HepG2 (cell line): ENCODE results near the gene NCOA5. TPM values are rescaled to one million over a fixed set of nuclear protein-coding genes. Genes with fewer than 3 reads are reported as not detected.

Experiments used
- ATAC-seq: fragments of 200-7000 bp; cut with Tn5 transposase; 3 replicates; pipeline ENCODE4 v1.9.1; 2020; ENCODE audit warnings: mild to moderate bottlenecking, moderate library complexity
- BruUV-seq: library from RNA; stranded (reverse); fragments of 400-500 nt; replicated peaks from 2 replicates; lab custom pipeline; 2021; lab: Mats Ljungman, UMichigan
- CTCF ChIA-PET: fragments of 300-600 bp; formaldehyde crosslinking; extraction: SDS; loops from one replicate; lab custom pipeline; 2021; ENCODE audit warnings: low total read pairs, inconsistent platforms, low intra/inter-chr PET ratio; lab: Yijun Ruan, JAX
- POLR2A ChIA-PET: fragments of 350-600 bp; sonication (Branson Sonifier 250); formaldehyde crosslinking; loops from one replicate; lab custom pipeline; 2020; ENCODE audit warnings: antibody characterized with exemption, inconsistent platforms; lab: Yijun Ruan, JAX
- DNase-seq: peaks from one replicate; pipeline ENCODE4 v3.0.0-alpha.2; 2015; ENCODE audit warnings: low spot score
- FAIRE-seq: peaks from 3 replicates; lab custom pipeline; 2011; peaks lifted over from hg19 to GRCh38; lab: Jason Lieb, UNC
- H2AFZ ChIP-seq: one replicate; pipeline ENCODE4 v1.6.1; 2011; ENCODE audit warnings: low read length, inconsistent platforms
- H3K27ac ChIP-seq: fragments of 300-600 bp; 3 replicates; pipeline ENCODE4 v1.8.0; 2011; ENCODE audit warnings: mixed run types, mild to moderate bottlenecking, mixed read lengths, low read length, inconsistent platforms; ENCODE audit not compliant: insufficient read depth; ENCODE audit errors: extremely low read length
- H3K27me3 ChIP-seq, 2 experiments: fragments of 200-600 bp in 1 of 2; 2 replicates in 1 of 2; 3 replicates in 1 of 2; pipeline versions ENCODE4 v1.6.0 to v1.8.0; 2011; ENCODE audit warnings: low read length in 2 of 2, mild to moderate bottlenecking in 2 of 2, moderate library complexity in 2 of 2, inconsistent platforms in 1 of 2; ENCODE audit not compliant: insufficient read depth in 2 of 2, control insufficient read depth in 1 of 2
- H3K36me3 ChIP-seq, 2 experiments: fragments of 200-600 bp in 1 of 2; replicated peaks in 1 of 2; 2 replicates in 1 of 2; 3 replicates in 1 of 2; pipeline versions ENCODE4 v1.5.1 to v1.8.0; 2011; ENCODE audit warnings: low read length in 2 of 2, inconsistent platforms in 1 of 2; ENCODE audit not compliant: insufficient read depth in 2 of 2, control insufficient read depth in 1 of 2
- H3K4me1 ChIP-seq: 2 replicates; pipeline ENCODE4 v1.5.1; 2012; ENCODE audit warnings: low read length, inconsistent platforms; ENCODE audit not compliant: insufficient read depth
- H3K4me2 ChIP-seq: 2 replicates; pipeline ENCODE4 v1.6.0; 2011; ENCODE audit warnings: low read depth, low read length, inconsistent platforms
- H3K4me3 ChIP-seq, 3 experiments: fragments of 200-600 bp in 1 of 3; sonication (generic), shearing (Covaris generic) in 1 of 3; replicated peaks in 1 of 3; 2 replicates each; pipeline ENCODE4 v1.5.1; 2011 to 2016; ENCODE audit warnings: low read length in 3 of 3, inconsistent platforms in 2 of 3, low read depth in 2 of 3, mild to moderate bottlenecking in 2 of 3, control low read depth in 1 of 3, mixed read lengths in 1 of 3; ENCODE audit not compliant: insufficient read depth in 1 of 3
- H3K79me2 ChIP-seq: one replicate; pipeline ENCODE4 v1.6.1; 2011; ENCODE audit warnings: low read length, inconsistent platforms; ENCODE audit not compliant: insufficient read depth
- H3K9ac ChIP-seq: 2 replicates; pipeline ENCODE4 v1.6.0; 2011; ENCODE audit warnings: mild to moderate bottlenecking, low read depth, low read length, inconsistent platforms; ENCODE audit not compliant: insufficient read depth
- H3K9me3 ChIP-seq: 2 replicates; pipeline ENCODE4 v1.5.1; 2012; ENCODE audit warnings: mild to moderate bottlenecking, low read length
- H4K20me1 ChIP-seq: 2 replicates; pipeline ENCODE4 v1.6.0; 2011; ENCODE audit warnings: inconsistent platforms, mild to moderate bottlenecking, low read length, moderate library complexity; ENCODE audit not compliant: insufficient read depth
- FOXO1 ChIP-seq: sonication (generic); formaldehyde crosslinking; IDR thresholded peaks from 2 replicates; pipeline ENCODE4 v1.4.0; 2020; ENCODE audit warnings: missing genetic modification reagents
- GATA4 ChIP-seq: sonication (generic); IDR thresholded peaks from 2 replicates; pipeline ENCODE4 v1.6.1; 2016; ENCODE audit warnings: antibody characterized with exemption, low read depth, borderline replicate concordance
- HBP1 ChIP-seq: IDR thresholded peaks from 2 replicates; pipeline ENCODE4 v1.6.1; 2016; ENCODE audit warnings: low read depth, control low read depth
- HNRNPK ChIP-seq: fragments of 200-400 bp; formaldehyde crosslinking; IDR thresholded peaks from 2 replicates; pipeline ENCODE4 v1.6.1; 2018; ENCODE audit warnings: low read length, low read depth, moderate library complexity, mild to moderate bottlenecking; ENCODE audit not compliant: poor library complexity, severe bottlenecking
- HOXD1 ChIP-seq: sonication (generic); formaldehyde crosslinking; IDR thresholded peaks from 2 replicates; pipeline ENCODE4 v1.5.0; 2020; ENCODE audit warnings: missing genetic modification reagents
- KAT2B ChIP-seq: fragments of 150-350 bp; IDR thresholded peaks from 2 replicates; pipeline ENCODE4 v1.6.1; 2014; ENCODE audit warnings: low read depth, low read length, borderline replicate concordance
- MAFG ChIP-seq: sonication (generic); formaldehyde crosslinking; IDR thresholded peaks from 2 replicates; pipeline ENCODE4 v1.5.1; 2020; ENCODE audit warnings: mild to moderate bottlenecking, missing genetic modification reagents
- MAZ ChIP-seq, 2 experiments: sonication (generic) in 1 of 2; formaldehyde crosslinking in 1 of 2; IDR thresholded peaks; 2 replicates each; pipeline versions ENCODE4 v1.5.0 to v1.6.1; 2012 to 2020; ENCODE audit warnings: low read depth in 2 of 2, mild to moderate bottlenecking in 2 of 2, borderline replicate concordance in 1 of 2, improper control_type of control experiment in 1 of 2, low read length in 1 of 2, missing genetic modification reagents in 1 of 2, moderate library complexity in 1 of 2
- NR2F6 ChIP-seq, 2 experiments: IDR thresholded peaks; 2 replicates each; pipeline ENCODE4 v1.6.1; 2016; ENCODE audit warnings: antibody characterized with exemption in 1 of 2, mild to moderate bottlenecking in 1 of 2
- PAWR ChIP-seq: sonication (generic); formaldehyde crosslinking; IDR thresholded peaks from 2 replicates; pipeline ENCODE4 v1.4.0; 2020; ENCODE audit warnings: missing genetic modification reagents, mild to moderate bottlenecking, borderline replicate concordance
- PHB2 ChIP-seq: fragments of 450-650 bp; IDR thresholded peaks from 2 replicates; pipeline ENCODE4 v1.6.1; 2018; ENCODE audit not compliant: partially characterized antibody
- PLRG1 ChIP-seq: fragments of 450-650 bp; conservative IDR thresholded peaks from 2 replicates; pipeline ENCODE4 v1.6.1; 2016
- TOE1 ChIP-seq: sonication (generic); formaldehyde crosslinking; IDR thresholded peaks from 2 replicates; pipeline ENCODE4 v1.4.0; 2020; ENCODE audit warnings: mild to moderate bottlenecking, missing genetic modification reagents
- U2AF2 ChIP-seq: fragments of 200-400 bp; formaldehyde crosslinking; IDR thresholded peaks from 2 replicates; pipeline ENCODE4 v1.6.1; 2017; ENCODE audit warnings: low read depth, mild to moderate bottlenecking, low read length
- ZBTB26 ChIP-seq: IDR thresholded peaks from 2 replicates; pipeline ENCODE4 v1.6.1; 2016; ENCODE audit warnings: missing compliant biosample characterization, missing genetic modification reagents, borderline replicate concordance
- ZIK1 ChIP-seq: sonication (generic); formaldehyde crosslinking; IDR thresholded peaks from 2 replicates; pipeline ENCODE4 v1.5.0; 2020; ENCODE audit warnings: mild to moderate bottlenecking, low read depth, missing genetic modification reagents, borderline replicate concordance
- ZMAT5 ChIP-seq: sonication (generic); formaldehyde crosslinking; IDR thresholded peaks from 2 replicates; pipeline ENCODE4 v1.5.0; 2020; ENCODE audit warnings: mild to moderate bottlenecking, low read depth, missing genetic modification reagents, borderline replicate concordance
- ZNF446 ChIP-seq: sonication (generic); formaldehyde crosslinking; IDR thresholded peaks from 2 replicates; pipeline ENCODE4 v1.5.0; 2020; ENCODE audit warnings: mild to moderate bottlenecking, missing genetic modification reagents
- ZNF607 ChIP-seq: sonication (generic); formaldehyde crosslinking; IDR thresholded peaks from 2 replicates; pipeline ENCODE4 v1.5.1; 2020; ENCODE audit warnings: missing genetic modification reagents, mild to moderate bottlenecking, borderline replicate concordance
- ZNF768 ChIP-seq: sonication (generic); formaldehyde crosslinking; IDR thresholded peaks from 2 replicates; pipeline ENCODE4 v1.4.0; 2020; ENCODE audit warnings: missing genetic modification reagents
- ZNF879 ChIP-seq: sonication (generic); formaldehyde crosslinking; IDR thresholded peaks from 2 replicates; pipeline ENCODE4 v1.8.1; 2023; ENCODE audit warnings: missing genetic modification reagents
- ZZZ3 ChIP-seq: sonication (generic); formaldehyde crosslinking; IDR thresholded peaks from 2 replicates; pipeline ENCODE4 v1.4.0; 2020; ENCODE audit warnings: missing genetic modification reagents, mild to moderate bottlenecking, borderline replicate concordance
- WGBS: methylation state at CpG from one replicate; pipeline ENCODE4 v1.1.6; 2017; ENCODE audit warnings: low lambda C conversion rate; 5-methylcytosine and 5-hydroxymethylcytosine counted together
- in situ Hi-C: cut with HindIII; loops from 2 replicates; pipeline ENCODE4 v1.10.0; 2017; ENCODE audit warnings: low pct_unique_long_range_greater_than_20kb; ENCODE audit not compliant: extremely low pct_ligation_motif_present
- intact Hi-C: fragments of 100-400 bp; cut with micrococcal nuclease; formaldehyde crosslinking; loops from one replicate; pipeline ENCODE4 v1.10.0; 2022; ENCODE audit not compliant: unreplicated experiment
- polyA plus RNA-seq, 8 experiments: library from polyadenylated mRNA; depleted of rRNA in 3 of 8; stranded (reverse) in 7 of 8; unstranded in 1 of 8; fragments of >200 nt; fragmentation: Illumina TruSeq in 4 of 8; extraction: Trizol in 4 of 8; gene quantifications; 2 replicates each; pipeline versions ENCODE4 v1.2.1 to v1.2.3, GENCODE V29; 2011 to 2016; ENCODE audit warnings: low read depth in 4 of 8, missing spikeins in 1 of 8, mixed read lengths in 1 of 8; ENCODE audit not compliant: insufficient read depth in 1 of 8
- total RNA-seq, 5 experiments: library from RNA; depleted of rRNA; stranded (reverse); fragments of >200 nt; fragmentation: Illumina TruSeq; extraction: Trizol; gene quantifications; 2 replicates each; pipeline ENCODE4 v1.2.3, GENCODE V29; 2016; ENCODE audit warnings: low read depth in 1 of 5

The NCOA5 gene
- total and polyA plus RNA-seq, 2 of the 13 experiments (the other 11 are each of a cell fraction or from before 2014, with no cell fraction given), result 16.5 to 28.4 TPM

- TF ChIP-seq ZBTB26 (CRISPR knock-in tag) (0 out of 2 replicates have a peak, but pooled peaks have one; percentile 46), MAZ (IDR thresholded peaks at IDR 0.05; ENCODE audit: borderline replicate concordance, low read depth, low read length) (0 out of 2 replicates have a peak, but pooled peaks have one; percentile 23), MAZ (CRISPR knock-in tag; IDR thresholded peaks at IDR 0.05; ENCODE audit: low read depth) (peak; percentile 51; the same call in 1 of the 2 replicates), ZIK1 (CRISPR knock-in tag) (no peak), GATA4 (no peak), TOE1 (CRISPR knock-in tag) (no peak), ZNF768 (CRISPR knock-in tag) (peak; percentile 71; the same call in 1 of the 2 replicates), FOXO1 (CRISPR knock-in tag) (peak; percentile 56; the same call in 1 of the 2 replicates), PLRG1 (no peak), ZZZ3 (no peak), PHB2 (no peak), PAWR (CRISPR knock-in tag) (no peak)
- TF ChIP-seq, all 625 proteins: peak for 71
Measured at GRCh38 chr20:46132705-46133120, 43.0 kb upstream of the NCOA5 start (continued).

GRCh38 chr20:46131396-46131795 lies 41.6 kb upstream of the NCOA5 start:
- BruUV-seq, result no TSS peak
- 5% methylated on average over 6 of the region's 6 CpGs for WGBS
- Histone ChIP-seq H4K20me1 (peaks cover 2% of the 10 kb centered on the region; the same call in 1 of the 2 replicates), H3K36me3 (no peaks in the 10 kb centered on the region), H3K79me2 (no peaks in the 10 kb centered on the region), H3K27ac (no peak overlapping the region), H2AFZ (no peak overlapping the region), H3K4me2 (no peak overlapping the region), H3K4me3 (no peak overlapping the region), H3K9ac (no peak overlapping the region), H3K9me3 (no peaks in the 10 kb centered on the region), H3K27me3 (peaks cover 13 to 70% of the 10 kb centered on the region in 2 experiments), H3K4me1 (peaks cover 9% of the 10 kb centered on the region)
- DNase-seq (no peak), ATAC-seq (no peak), FAIRE-seq (no peak)
- in situ Hi-C loops, result no loop called here
- CTCF ChIA-PET, result interaction anchor here (2.0 kb wide), 1 partner anchor 44 kb away, joined by 19 read pairs; no protein-coding TSS in a partner anchor
- POLR2A ChIA-PET, result no interaction called here
- intact Hi-C loops, result no loop called here
- TF ChIP-seq ZNF607 (CRISPR knock-in tag), result no peak
- no peak for TF ChIP-seq MAFG (CRISPR knock-in tag)
- TF ChIP-seq U2AF2, result no peak
- no peak for TF ChIP-seq HBP1
- no peak for TF ChIP-seq ZMAT5 (CRISPR knock-in tag)
- no peak for TF ChIP-seq KAT2B
- no peak for TF ChIP-seq ZNF446
- no peak for TF ChIP-seq NR2F6 (IDR thresholded peaks at IDR 0.05)
- TF ChIP-seq NR2F6 (CRISPR knock-in tag; IDR thresholded peaks at IDR 0.05), result no peak
- TF ChIP-seq ZNF879 (CRISPR knock-in tag), result no peak
- TF ChIP-seq HOXD1 (CRISPR knock-in tag), result no peak
- no peak for TF ChIP-seq HNRNPK
